NCI-H1436 treated with DMSO at 0.1 percent for 48 hours (cell line): ENCODE results near the gene ASTN2.
A peak's percentile ranks its signal among the peaks of the same experiment; 100 is the strongest.

ENCODE experiments used
- DNase-seq: peaks from one replicate; lab custom pipeline; 2025; lab: John Stamatoyannopoulos, UW

ASTN2 gene

DNA sequence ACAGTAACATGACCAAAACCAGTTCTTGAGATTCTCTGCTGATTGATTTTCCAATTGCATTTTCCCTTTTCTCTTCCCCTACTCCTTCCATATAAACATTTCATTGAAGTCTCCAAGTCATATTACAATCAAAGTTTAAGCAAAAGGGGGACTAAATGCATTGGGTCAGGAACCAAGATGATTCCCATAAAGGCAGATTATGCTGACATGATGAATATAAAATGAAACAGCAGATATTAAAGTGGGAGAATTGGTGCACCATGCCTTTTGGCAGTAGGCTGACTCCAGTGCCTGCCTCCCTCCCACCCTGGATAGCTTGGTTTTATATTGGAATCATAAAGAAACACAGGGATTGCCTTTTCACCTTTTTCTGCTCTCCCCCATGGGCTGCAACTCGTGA is 118.4 kb downstream of the ASTN2 start:
- no peak for DNase-seq

DNA sequence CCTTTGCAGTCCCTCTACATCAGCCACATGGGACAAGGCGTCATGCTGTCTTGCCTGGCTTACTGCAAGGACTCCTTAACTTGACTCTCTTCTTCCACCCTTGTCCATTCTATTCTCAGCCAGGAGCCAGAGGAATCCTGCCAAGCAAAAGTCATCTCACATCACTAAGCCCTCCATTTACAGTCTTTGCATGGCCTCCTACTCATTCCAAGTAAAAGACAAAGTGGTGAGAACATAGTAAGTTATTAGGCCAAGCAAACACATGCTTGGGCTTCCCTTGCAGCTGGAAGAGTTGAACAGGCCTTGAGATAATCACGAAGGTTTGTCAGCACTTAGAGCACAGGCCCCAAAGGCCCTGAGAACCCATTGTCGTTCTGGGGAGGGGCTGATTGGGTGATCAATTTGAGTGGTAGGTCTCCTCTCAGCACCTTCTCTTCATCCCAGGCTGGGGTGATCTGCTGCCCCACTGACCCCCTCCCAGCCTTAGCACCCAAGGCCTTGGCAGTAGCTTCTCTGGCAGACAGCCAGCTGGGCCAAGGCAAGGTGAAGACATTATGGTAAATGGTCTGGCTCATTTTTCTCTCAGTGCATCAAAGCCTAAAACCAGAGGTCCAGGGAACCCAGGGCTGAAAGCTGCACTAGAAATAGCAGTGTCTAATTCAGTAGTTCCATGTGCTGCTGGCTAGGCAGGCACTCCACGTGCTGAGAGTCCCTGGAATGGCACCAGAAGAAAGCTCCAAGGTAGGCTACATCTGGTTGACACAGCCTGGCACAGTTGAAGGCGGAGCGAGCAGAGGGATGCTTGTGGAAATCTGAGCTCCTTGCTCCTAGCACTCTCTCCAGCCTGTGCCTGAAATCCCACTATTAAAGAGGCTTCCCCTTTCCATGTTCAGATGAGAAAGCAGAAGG is 121.4 kb downstream of the ASTN2 start:
- DNase-seq: no peak

DNA sequence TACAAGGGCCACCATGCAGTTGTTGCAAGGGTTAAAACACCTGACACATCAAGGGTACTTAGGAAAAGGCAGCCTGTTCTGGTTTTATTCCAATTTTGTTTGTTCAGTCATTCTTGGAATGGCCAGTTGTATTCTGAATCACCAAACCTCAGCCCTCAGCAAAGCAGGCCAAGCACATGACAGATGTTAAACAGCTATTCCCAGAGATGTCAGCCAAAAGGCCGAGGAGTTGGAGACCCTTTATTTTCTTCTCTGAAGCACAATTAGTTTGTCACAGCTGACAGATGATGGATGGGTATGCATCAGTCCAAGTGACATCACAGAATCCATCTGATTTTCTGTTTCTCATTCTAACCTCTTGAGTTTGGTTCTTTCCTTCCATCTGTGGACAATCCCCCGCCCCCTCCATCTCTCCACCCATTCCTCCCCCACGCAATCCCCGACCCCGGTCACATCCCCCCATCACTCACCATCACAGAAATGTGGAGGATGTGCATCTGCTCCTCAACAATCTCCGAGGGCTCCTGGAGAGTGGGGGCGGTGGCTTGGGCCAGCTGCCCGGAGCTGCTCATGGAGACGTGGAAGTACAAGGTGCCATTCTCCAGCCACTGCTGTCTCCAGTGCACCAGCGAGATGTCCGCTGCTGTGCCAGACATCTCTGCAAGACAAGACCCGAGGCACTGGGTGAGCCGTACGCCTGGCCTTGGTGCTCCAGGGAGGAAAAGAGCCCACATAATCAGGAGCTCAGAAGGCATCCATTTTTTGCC is 123.8 kb downstream of the ASTN2 start:
- no peak for DNase-seq

DNA sequence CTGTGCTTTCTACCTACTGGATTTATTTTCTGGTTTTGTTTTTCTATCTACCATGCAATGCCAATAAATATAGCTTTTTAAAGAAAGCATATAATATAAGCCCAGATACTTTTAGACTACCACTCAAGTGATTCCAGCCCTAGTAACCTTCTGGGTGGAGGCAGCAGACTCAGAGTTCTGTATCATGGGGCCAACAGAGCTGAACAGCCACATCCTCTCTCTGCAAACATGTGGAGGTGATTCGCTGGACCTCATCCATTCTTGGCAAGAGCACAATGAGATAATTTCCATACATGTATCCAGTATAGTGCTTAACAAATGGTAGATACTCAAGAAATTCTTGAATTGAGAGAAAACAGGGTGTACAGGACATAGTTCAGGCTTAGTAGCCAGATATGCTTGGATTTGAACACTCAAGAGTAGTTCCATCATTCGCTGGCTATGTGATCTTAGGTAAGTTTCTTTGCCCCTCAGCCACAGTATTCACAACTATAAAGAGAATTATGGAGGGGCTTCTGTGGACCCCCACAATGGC is 124.5 kb downstream of the ASTN2 start:
- DNase-seq: no peak

DNA sequence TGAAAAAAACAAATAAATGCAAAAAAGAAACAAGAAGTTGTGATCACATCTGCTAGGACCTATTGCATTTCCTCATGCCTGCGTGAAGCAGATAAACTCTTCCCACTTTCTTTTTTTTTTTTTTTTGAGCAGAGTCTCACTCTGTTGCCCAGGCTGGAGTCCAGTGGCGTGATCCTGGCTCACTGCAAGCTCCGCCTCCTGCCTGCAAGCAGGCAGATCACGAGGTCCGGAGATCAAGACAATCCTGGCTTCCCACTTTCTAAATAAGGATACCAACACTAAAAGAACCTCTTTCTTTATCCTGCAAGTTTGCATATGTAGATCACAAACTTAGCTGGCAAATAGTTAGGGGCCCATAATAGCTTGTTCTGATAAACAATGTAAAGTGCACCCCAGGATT is 128.6 kb downstream of the ASTN2 start:
- DNase-seq: no peak

DNA sequence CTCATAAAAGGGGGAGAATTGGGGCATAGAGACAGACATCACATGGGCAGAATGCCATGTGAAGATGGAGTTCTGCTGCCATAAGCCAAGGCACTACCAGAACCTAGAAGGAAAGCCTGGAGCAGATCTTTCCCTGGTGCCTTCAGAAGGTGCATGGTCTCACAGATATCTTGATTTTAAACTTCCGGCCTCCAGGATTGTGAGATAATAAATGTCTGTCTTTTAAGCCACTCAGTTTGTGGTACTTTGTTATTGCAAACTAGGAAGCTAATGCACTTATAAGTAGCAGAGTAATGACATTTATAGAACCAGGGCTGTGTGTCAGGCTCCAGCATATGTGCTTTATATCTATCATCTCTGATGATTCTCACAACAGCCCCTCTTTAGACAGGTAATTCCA is 130.4 kb downstream of the ASTN2 start:
- no peak for DNase-seq

DNA sequence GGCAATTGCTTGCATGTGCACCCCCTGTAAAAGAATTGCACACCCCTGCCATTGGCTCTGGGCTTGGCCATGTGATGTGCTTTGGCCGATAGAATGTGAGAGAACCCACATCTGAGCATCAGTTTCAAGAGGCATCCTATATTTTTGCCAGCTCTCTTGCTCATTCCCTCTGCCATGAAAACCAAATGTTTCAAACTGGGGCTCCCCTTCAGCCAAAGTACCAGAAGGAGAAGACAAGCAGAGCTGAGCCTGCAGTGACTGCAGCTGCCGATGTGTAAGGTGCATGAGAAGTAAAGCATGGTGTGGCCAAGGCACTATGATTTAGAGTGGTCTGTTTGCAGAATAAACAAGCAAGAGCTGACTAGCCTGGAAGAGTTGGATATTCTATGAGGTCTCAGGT is 132.3 kb downstream of the ASTN2 start:
- DNase-seq: no peak

DNA sequence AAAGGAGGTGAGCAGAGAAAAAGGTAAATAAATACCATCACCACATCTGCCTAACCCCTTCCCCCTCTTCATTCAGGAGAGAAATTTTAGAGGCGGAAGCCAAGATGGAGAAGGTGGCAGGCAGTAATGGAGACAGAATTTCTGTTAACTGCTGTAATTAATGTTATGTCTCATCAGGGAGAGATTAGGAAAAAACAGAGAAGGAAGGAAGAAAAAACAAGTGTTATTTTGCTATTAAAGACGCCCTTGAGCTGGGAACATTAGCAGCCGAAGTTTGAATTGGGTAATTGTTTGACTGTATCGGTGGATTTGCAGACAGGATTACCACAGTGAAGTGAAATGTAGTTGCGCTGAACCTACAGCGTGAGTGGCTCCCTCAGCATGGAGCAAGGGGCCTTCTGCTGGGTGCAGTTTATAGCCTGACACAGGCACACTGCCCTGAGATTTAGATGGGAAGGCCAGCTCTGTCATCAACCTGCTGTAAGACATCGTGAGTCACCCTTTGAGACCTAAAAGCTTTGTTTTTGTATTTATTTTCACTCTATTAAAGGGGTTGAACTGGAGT is 136.3 kb downstream of the ASTN2 start:
- DNase-seq: peak; percentile 29

DNA sequence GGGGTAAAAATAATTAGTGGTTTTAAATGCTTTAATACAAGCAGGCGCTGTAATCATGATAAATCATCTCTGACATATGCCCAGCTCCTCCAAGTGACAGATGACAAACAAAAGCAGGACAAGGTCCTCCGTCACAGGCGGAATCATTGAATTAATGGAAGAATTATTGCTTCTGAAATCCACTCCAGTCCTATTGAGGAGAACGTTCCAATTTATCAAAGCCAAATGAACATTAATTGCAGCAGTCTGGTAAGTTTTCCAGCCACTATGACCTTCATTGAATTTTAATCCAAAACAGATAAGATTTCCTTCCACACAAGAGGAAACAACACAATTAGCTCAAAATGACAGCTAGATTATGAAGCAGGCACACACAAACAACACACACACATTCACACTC is 136.8 kb downstream of the ASTN2 start:
- DNase-seq: peak; percentile 35

DNA sequence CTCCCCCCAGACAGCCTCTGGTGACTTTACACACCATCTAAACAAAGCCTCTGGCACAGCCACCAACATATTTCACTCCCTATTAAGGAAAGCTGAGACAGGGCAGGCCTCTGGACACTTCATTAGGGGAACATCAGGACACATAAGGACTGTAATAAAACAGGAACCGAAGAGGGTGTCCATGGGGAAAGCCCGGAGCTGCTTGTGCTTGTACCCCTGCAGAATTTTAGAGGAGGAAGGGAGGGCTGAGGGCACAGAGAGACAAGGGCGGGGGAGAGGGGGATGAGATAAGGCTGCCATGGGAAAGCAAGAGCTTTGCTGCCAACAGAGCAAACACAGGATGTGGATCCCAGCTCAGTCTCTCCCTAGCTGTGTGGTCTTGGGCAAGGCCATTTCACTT is 138.4 kb downstream of the ASTN2 start:
- no peak for DNase-seq

DNA sequence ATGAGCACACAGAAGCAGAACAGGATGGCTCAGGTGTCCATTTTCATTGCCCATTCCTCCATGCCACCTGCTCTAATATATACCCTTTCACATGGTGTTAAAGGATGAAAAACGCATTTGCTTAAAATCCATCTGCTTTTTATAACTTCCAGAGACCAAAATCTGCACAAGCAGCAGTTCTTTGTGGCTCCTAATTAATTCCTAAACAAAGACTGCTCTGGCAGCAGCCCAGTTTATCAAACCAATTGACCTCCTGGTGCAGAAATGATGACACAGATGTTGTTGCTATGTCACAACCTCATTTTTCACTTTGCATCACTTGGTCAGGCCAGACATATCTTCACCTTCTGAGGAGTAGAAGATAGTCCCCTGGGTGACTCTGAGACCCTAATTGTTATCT is 141.2 kb downstream of the ASTN2 start:
- DNase-seq: no peak

DNA sequence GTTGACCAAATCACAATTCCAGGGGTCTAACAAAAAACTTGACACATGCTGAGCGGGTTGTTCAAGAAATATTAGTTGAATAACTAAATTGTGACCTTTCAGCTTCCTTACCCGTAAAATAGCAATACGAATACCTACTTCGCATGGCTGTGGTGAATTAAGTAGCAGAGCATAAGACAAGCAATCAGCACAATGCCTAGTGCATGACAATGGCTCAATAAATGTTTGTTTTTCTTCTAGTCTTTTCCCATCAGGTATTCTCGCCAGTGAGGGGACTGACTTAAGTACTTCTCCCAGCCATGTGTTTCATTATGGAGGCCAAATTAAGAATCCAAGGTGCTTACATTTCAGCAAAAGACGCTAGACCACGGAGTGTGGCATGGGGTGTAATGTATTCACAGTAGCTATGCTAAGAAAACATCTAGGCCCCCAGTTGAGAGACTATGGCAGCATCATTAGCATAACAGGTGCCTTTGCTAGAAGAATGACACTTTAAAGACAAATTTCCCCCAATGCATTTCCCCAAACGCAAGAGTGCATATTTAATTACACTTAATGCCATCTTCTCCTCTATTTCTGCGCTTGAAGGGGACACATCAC is 145.9 kb downstream of the ASTN2 start:
- peak; percentile 3 for DNase-seq

DNA sequence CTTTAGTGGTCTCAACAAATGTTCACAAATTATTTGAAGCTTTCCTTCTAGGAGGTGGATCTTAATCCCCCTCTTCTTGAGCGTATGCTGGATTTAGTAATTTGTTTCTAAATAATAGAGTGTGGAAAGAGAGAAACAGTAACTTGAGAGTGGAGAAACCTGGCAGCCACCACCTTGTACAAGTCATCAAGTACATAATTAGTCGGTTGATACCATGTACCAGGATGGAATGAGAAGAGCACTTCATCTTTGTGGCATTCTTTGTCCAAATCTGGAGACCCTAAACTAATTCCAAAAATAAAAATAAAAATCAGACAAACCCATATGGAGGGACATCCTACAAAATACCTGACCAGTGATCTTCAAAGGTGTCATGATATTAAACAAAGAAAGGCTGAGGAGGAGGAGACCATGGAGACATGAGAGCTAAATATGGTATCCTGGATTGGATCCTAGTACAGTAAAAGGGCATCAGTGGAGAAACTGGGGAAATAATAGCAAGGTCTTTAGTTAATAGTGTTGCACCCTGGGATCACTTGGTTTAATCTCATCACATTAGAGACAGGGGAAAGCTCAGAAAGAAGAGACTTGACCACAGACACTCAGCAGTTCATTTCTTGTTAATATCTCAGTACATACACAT is 147.9 kb downstream of the ASTN2 start:
- no peak for DNase-seq

DNA sequence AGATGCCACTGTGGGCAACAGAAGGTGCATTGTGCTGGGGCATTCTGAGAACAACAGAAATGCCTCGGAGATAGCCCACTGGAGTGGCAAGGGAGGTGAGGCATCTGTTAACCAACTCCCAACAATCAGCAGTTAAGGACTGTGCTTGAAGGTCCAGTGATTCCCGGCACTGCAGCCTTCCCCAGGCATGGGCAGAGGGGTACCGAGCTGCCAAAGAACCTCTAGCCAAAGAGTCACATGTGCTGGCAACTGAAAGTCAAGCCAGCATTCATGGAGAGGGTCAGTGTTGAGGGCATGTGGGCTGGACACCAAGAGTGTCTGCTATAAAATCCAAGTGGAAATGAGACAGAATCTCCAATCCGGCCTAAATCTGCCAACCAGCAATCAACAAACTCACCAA is 149.6 kb downstream of the ASTN2 start:
- no peak for DNase-seq

DNA sequence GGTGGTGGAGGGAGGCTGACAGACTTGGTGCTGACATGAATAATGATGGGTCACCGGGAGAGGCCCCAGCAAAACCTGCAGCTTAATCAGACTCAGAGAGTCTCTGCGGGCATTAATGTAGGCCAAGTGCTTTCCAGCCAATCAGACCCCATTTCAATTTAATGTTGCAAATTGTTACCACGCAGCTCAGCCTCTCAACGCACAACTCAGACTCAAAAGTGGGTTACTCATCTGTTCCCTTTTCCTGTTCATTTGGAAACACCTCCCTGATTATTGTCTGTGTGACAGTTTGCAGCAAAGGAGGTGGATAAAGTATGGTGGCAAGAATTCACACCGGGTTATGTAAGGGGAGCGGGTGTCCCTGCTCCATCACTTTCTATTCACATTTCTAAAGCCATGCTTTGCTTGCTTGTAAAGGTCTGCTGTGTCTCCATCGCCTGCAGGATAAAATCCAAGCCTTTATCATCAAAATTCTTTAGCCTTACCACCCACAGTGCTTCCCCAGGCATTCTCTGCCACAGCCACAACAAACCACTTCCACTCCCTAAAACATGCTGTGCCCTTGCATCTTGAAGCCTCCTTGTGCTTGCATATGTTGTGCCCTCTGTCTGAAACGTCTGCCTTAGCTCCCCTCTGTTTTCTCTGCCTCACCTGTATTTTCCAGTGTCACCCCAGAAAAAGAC is 156.5 kb downstream of the ASTN2 start:
- peak; percentile 23 for DNase-seq

DNA sequence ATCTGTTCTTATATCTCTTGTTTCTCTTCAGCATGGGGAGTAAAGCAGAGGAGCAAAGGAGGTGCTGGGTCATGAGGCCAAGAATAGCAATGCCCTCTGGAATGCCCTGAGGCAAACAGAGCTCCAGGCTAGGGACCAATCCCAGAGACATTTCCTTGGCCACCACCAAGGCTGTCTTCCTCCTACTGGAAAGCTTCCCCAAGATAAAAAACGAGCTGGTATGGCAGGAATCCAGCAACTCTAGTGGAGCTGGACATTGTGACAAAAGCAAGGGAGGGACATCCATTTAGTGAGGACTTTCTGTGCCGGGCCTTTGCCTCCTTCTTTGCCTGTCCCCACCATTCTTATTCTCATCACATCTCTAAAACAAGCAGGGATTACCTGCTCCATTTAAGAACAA is 161.6 kb downstream of the ASTN2 start:
- no peak for DNase-seq

DNA sequence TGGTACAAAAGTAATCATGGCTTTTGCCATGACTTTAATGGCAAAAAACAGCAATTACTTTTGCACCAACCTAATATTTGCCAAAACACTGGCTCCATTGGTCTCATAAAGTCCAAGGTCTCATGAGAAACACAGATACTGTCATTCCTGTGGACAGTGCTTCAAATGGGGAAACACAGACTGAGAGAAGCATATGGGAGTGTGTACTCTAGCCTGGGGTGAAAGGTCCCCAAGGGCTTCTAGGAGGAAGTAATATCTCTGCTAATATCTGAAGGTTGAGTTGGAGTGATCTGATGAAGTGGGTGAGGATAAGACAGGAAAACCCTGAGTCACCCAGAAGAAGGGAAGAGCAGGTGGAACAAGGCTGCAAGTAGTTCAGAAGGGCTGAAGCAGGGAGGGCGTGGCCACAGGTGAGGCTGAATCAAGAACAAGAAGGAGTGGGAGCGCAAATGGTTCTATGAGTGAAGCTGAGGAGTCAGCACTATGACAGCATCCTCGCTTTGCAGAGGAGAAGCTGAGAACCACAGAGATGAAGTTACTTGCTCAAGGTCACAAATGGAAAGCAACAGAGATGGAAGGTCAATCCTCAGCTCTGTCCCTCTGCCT is 164.1 kb downstream of the ASTN2 start:
- DNase-seq: no peak

DNA sequence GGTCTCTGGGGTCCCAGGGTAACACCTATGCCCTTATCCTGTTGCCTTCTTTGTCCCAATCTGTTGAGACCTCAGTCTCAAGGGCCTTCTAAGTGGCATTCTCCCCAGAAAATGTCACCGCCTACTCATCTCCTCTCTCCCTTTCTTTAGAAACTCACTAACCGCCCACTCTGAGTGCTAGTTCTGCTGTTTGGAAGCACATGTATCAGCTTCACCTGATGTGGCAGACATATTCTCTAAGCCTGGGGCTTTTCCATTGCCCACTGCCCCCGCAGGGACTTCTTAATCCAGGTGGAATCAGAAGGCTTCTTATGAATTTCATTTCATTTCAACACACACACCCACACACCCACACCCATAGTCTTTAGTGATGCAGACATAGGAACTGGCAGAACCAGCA is 165.1 kb downstream of the ASTN2 start:
- no peak for DNase-seq

DNA sequence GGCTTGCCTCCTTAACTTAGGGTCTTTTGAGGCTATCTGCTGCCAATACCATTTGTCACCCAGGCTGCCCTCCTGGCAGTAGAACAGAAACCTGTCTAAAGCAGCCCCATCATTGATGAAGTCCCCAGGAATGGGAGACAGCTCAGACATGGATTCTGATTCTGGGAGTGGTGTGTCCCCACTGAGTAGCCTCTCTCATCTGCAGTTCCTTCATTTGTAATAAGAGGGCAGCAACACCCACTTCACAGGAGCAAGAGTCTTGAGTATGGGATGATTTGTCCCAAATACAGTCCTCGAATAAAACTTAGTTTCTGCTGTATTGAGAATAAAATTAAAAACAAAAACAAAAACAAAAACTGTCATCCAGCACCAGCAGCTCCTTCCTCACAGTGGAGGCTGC is 167.6 kb downstream of the ASTN2 start:
- no peak for DNase-seq

DNA sequence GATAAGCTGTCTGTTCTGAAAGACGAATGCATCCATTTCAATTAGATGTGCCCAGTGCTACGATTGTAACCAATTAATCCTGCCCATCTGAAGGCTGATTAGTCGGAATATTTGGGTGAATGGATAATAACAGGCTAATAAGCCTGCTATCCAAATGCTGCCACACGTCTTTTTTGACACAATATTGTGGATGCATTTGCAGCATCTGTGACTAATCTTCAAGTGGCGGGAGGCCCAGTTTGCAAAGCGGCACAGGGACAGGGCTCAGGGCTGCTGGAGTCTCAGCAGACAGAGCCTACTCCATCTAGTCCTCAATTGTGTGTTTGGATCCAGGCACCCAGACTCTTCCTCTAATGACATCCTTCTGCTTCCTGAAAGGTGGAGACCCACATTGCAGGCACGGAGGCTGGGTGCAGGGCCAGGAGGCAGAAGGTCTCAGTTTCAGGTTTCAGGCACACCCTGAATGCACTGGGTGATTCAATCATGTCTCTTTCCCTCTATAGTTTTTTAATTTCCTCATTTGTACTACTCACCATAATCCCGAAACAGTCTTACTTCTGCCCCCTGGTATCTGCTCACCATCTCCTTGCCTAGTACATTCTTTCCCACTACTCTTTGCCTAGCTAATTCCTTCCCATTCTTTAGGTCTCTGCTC is 169.6 kb downstream of the ASTN2 start:
- no peak for DNase-seq
